ENCODE data around the gene MDH1. TPM values are rescaled to one million over a fixed set of nuclear protein-coding genes. Genes with fewer than 3 reads are reported as not detected.

Gene MDH1
- total RNA-seq, 1 donor from 2014 or later: 80.5 TPM

GRCh38 chr2:63648632-63649031, 59.9 kb downstream of the MDH1 start:
- Mint-ChIP-seq H3K27me3 (ENCODE audit: unreplicated experiment) (no peaks in the 10 kb centered on the region), H3K4me1 (ENCODE audit: unreplicated experiment) (no peaks in the 10 kb centered on the region), H3K36me3 (ENCODE audit: low read depth, unreplicated experiment) (no peaks in the 10 kb centered on the region), H3K27ac (ENCODE audit: unreplicated experiment) (no peak overlapping the region), H3K4me3 (ENCODE audit: unreplicated experiment) (no peak overlapping the region), H3K9me3 (ENCODE audit: unreplicated experiment) (no peaks in the 10 kb centered on the region)
- DNase-seq (ENCODE audit: low spot score): no peak
- TF ChIP-seq CTCF (IDR thresholded peaks at IDR 0.05; ENCODE audit: unreplicated experiment): no peak

DNA sequence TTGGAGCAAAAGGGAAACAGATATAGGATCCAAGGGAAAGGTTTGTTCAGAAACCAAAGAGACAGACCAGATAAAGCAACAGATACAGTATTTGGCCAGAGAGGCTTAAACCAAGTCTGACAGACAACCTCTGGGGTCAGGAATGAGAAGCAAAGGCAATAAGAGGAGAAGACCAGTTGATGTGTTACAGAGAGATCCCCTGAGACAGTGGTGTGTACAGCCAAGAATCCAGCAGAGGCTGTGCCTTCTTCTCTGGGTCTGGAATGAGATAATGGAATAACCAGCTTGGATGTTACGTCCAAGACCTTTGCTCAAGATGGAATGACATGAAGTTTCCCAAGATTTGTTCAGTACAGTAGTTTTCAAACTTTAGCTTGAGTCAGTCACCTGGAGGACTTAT, 61.1 kb downstream of the MDH1 start:
- H3K4me1 Mint-ChIP-seq (ENCODE audit: unreplicated experiment): no peaks in the 10 kb centered on the region
- H3K4me3 Mint-ChIP-seq (ENCODE audit: unreplicated experiment): no peak overlapping the region

DNA sequence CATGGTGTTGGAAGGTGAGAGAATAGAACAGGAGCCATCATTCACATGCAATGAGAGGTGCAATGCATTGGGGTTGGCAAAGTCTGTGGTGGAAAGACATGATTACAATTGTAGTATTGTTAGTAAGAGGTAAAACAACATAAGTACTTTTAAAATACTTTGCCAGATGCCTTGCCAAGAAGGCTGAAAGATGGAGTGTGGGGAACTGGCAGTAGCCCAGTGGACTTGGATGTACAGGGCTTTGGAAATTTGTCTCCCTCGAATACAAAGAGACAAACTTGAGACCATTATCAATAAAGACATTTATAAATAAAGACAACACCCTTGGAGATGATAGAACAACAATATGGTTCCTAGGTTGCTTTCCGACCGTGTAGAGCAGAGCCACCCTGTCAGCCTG, 62.0 kb downstream of the MDH1 start:
- H3K36me3 Mint-ChIP-seq (ENCODE audit: low read depth, unreplicated experiment): no peaks in the 10 kb centered on the region
- H3K27ac Mint-ChIP-seq (ENCODE audit: unreplicated experiment): no peak overlapping the region
- no peak for TF ChIP-seq CTCF (IDR thresholded peaks at IDR 0.05; ENCODE audit: unreplicated experiment)
- DNase-seq (ENCODE audit: low spot score): no peak
- no peaks in the 10 kb centered on the region for H3K4me1 Mint-ChIP-seq (ENCODE audit: unreplicated experiment)
- H3K9me3 Mint-ChIP-seq (ENCODE audit: unreplicated experiment): no peaks in the 10 kb centered on the region
- no peaks in the 10 kb centered on the region for H3K27me3 Mint-ChIP-seq (ENCODE audit: unreplicated experiment)
- no peak overlapping the region for H3K4me3 Mint-ChIP-seq (ENCODE audit: unreplicated experiment)

More for the DNA sequence above, 61.1 kb downstream of the MDH1 start:
- DNase-seq (ENCODE audit: low spot score): no peak
- Mint-ChIP-seq H3K27me3 (ENCODE audit: unreplicated experiment) (no peaks in the 10 kb centered on the region), H3K27ac (ENCODE audit: unreplicated experiment) (no peak overlapping the region), H3K36me3 (ENCODE audit: low read depth, unreplicated experiment) (no peaks in the 10 kb centered on the region), H3K9me3 (ENCODE audit: unreplicated experiment) (no peaks in the 10 kb centered on the region)
- no peak for TF ChIP-seq CTCF (IDR thresholded peaks at IDR 0.05; ENCODE audit: unreplicated experiment)

DNA sequence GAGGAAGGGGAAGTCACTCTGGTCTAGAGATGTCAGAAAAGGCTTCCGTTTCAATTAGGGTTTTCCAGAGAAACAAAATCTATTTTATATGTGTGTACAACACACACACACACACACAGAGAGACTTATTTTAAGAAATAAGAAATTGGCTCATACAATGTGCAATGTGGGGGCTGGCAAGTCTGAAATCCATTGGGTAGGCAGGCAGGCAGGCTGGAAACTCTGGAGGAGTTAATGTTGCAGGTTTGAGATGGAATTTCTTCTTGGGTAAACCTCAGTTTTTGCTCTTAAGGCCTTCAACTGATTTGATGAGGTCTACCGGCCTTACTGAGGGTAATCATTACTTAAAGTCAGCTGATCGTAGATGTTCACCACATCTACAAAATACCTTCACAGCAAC, 62.6 kb downstream of the MDH1 start:
- no peaks in the 10 kb centered on the region for H3K4me1 Mint-ChIP-seq (ENCODE audit: unreplicated experiment)
- H3K27ac Mint-ChIP-seq (ENCODE audit: unreplicated experiment): no peak overlapping the region
- H3K36me3 Mint-ChIP-seq (ENCODE audit: low read depth, unreplicated experiment): no peaks in the 10 kb centered on the region
- H3K27me3 Mint-ChIP-seq (ENCODE audit: unreplicated experiment): no peaks in the 10 kb centered on the region
- DNase-seq (ENCODE audit: low spot score): no peak
- no peak overlapping the region for H3K4me3 Mint-ChIP-seq (ENCODE audit: unreplicated experiment)
- no peaks in the 10 kb centered on the region for H3K9me3 Mint-ChIP-seq (ENCODE audit: unreplicated experiment)
- TF ChIP-seq CTCF (IDR thresholded peaks at IDR 0.05; ENCODE audit: unreplicated experiment): no peak

GRCh38 chr2:63651861-63652651, 63.3 kb downstream of the MDH1 start:
- no peaks in the 10 kb centered on the region for H3K27me3 Mint-ChIP-seq (ENCODE audit: unreplicated experiment)
- H3K9me3 Mint-ChIP-seq (ENCODE audit: unreplicated experiment): no peaks in the 10 kb centered on the region
- no peak overlapping the region for H3K27ac Mint-ChIP-seq (ENCODE audit: unreplicated experiment)
- no peaks in the 10 kb centered on the region for H3K36me3 Mint-ChIP-seq (ENCODE audit: low read depth, unreplicated experiment)
- no peaks in the 10 kb centered on the region for H3K4me1 Mint-ChIP-seq (ENCODE audit: unreplicated experiment)
- TF ChIP-seq CTCF (IDR thresholded peaks at IDR 0.05; ENCODE audit: unreplicated experiment): no peak
- DNase-seq (ENCODE audit: low spot score): no peak
- H3K4me3 Mint-ChIP-seq (ENCODE audit: unreplicated experiment): no peak overlapping the region
